Neural cell (in vitro differentiated cells): ENCODE measurements around the gene ENO4.

Experiments used
- MXI1 ChIP-seq: fragments of 450-650 bp; conservative IDR thresholded peaks from 2 replicates; pipeline ENCODE4 v1.6.1; 2014; ENCODE audit warnings: antibody characterized with exemption, mild to moderate bottlenecking; ENCODE audit not compliant: poor library complexity, severe bottlenecking
- POLR2AphosphoS5 ChIP-seq: IDR thresholded peaks from 2 replicates; pipeline ENCODE4 v1.6.1; 2012
- SMC3 ChIP-seq: fragments of 450-650 bp; conservative IDR thresholded peaks from 2 replicates; pipeline ENCODE4 v1.6.1; 2014; ENCODE audit warnings: antibody characterized with exemption, mild to moderate bottlenecking, moderate library complexity; ENCODE audit not compliant: poor library complexity
- TF ChIP-seq, protein P1 (sequence below): fragments of 450-650 bp; IDR thresholded peaks from 2 replicates; pipeline ENCODE4 v1.5.1; 2014; ENCODE audit warnings: antibody characterized with exemption, mild to moderate bottlenecking, moderate library complexity; ENCODE audit not compliant: poor library complexity, severe bottlenecking
- TF ChIP-seq, protein P2 (sequence below): IDR thresholded peaks from 2 replicates; pipeline ENCODE4 v1.6.1; 2012; ENCODE audit warnings: borderline replicate concordance

DNA sequence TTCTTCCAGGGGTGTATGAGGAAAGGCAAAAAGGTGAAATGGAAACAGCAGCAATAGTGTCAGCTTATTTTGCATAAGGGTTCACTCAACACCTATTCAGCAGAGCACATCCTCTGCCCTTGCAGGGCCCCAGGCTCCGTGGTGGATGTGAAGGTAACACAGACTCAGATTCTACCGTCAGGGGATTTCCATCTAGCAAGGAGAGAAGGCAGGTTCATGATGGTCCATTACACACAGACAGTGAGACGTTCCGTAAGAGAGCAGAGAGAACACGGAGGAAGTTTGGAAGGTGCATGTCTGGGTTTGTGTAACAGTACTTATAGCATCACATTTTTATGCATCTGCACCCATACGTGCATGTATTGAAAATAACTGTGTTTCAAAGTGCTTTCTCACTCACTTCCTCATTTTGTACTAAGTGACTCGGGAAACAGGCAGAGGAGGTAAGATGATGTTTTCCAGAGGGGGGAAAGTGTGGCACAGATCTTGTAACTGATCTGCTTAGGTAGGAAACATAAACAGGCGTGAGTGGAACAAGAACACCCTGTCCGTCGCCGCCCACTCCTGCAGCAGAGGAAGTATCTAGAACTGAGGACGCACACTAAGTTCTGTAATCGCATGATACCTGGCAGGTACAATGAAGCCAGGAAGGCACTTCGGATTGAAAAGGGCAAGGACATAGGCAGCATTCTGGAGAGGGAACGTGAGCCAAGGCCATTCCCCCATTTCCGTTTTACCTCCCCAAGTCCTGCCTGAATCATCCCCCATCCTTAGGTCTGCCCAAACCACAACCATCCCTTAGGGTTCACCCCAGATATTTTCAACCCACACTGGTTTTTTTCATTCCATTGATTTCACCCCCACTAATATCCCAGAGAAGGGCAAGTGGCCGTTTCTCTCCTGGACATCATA, 1.0 kb upstream of the ENO4 start:
- TF ChIP-seq, protein P1, sequence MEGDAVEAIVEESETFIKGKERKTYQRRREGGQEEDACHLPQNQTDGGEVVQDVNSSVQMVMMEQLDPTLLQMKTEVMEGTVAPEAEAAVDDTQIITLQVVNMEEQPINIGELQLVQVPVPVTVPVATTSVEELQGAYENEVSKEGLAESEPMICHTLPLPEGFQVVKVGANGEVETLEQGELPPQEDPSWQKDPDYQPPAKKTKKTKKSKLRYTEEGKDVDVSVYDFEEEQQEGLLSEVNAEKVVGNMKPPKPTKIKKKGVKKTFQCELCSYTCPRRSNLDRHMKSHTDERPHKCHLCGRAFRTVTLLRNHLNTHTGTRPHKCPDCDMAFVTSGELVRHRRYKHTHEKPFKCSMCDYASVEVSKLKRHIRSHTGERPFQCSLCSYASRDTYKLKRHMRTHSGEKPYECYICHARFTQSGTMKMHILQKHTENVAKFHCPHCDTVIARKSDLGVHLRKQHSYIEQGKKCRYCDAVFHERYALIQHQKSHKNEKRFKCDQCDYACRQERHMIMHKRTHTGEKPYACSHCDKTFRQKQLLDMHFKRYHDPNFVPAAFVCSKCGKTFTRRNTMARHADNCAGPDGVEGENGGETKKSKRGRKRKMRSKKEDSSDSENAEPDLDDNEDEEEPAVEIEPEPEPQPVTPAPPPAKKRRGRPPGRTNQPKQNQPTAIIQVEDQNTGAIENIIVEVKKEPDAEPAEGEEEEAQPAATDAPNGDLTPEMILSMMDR: no peak
- TF ChIP-seq POLR2AphosphoS5: no peak
- no peak for TF ChIP-seq MXI1
- TF ChIP-seq, protein P2, sequence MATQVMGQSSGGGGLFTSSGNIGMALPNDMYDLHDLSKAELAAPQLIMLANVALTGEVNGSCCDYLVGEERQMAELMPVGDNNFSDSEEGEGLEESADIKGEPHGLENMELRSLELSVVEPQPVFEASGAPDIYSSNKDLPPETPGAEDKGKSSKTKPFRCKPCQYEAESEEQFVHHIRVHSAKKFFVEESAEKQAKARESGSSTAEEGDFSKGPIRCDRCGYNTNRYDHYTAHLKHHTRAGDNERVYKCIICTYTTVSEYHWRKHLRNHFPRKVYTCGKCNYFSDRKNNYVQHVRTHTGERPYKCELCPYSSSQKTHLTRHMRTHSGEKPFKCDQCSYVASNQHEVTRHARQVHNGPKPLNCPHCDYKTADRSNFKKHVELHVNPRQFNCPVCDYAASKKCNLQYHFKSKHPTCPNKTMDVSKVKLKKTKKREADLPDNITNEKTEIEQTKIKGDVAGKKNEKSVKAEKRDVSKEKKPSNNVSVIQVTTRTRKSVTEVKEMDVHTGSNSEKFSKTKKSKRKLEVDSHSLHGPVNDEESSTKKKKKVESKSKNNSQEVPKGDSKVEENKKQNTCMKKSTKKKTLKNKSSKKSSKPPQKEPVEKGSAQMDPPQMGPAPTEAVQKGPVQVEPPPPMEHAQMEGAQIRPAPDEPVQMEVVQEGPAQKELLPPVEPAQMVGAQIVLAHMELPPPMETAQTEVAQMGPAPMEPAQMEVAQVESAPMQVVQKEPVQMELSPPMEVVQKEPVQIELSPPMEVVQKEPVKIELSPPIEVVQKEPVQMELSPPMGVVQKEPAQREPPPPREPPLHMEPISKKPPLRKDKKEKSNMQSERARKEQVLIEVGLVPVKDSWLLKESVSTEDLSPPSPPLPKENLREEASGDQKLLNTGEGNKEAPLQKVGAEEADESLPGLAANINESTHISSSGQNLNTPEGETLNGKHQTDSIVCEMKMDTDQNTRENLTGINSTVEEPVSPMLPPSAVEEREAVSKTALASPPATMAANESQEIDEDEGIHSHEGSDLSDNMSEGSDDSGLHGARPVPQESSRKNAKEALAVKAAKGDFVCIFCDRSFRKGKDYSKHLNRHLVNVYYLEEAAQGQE: no peak
- no peak for TF ChIP-seq SMC3
